ENCODE measurements around the gene ACD.

Gene ACD

DNA sequence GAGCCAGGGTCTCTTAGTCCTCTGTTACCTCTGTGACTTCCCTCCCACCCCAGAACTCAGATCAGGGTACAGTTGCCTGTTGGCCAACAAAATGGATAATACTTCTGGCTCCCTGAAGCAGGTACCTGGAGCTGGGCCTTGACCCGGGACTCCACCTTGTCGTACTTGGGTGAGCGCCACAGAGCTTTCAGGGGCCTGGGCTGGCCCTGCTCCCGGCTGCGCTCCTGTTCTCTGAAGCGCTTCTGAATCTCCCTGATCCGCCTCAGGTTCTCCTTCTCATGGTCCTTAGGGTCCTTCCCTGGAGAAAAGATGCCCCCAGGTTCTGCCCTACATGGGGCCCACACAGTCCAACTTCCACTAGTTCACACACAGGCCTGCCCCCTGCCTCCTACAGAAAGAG, 4.8 kb upstream of the ACD start:
- no peak overlapping the region for H3K4me3 ChIP-seq (ENCODE audit: low read depth, low read length)
- H3K27me3 ChIP-seq (ENCODE audit: control insufficient read depth, insufficient read depth, low read length): peaks cover 5% of the 10 kb centered on the region
- no peaks in the 10 kb centered on the region for H3K9me3 ChIP-seq (ENCODE audit: control insufficient read depth, insufficient read depth, low read length)
- H3K36me3 ChIP-seq (ENCODE audit: control insufficient read depth, insufficient read depth, low read length): no peaks in the 10 kb centered on the region
- H3K4me1 ChIP-seq (ENCODE audit: control insufficient read depth, insufficient read depth, low read length): peaks cover 6% of the 10 kb centered on the region
- H3K9ac ChIP-seq (ENCODE audit: low read depth, low read length): no peak overlapping the region

DNA sequence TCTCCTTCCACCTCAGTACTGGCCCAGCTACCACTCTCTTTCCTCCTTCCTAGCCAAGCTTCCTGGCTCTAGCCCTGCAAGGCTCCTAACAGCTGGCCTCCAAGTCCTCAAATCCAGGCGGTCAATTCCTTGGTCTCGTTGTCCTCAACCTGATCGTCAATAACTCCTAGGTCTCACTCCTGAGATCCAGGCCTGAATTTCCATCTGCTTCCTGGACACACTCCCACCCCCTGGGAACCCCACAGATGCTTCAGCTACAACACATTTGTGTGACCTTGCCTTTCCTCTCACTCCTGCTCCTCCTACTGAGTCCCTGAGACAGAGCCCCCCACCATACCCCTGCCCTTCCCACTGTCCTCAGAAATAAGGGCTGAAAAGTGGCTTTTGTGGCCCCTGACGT, 4.2 kb upstream of the ACD start:
- H3K36me3 ChIP-seq (ENCODE audit: control insufficient read depth, insufficient read depth, low read length): no peaks in the 10 kb centered on the region
- H3K9me3 ChIP-seq (ENCODE audit: control insufficient read depth, insufficient read depth, low read length): no peaks in the 10 kb centered on the region
- H3K4me3 ChIP-seq (ENCODE audit: low read depth, low read length): no peak overlapping the region
- H3K4me1 ChIP-seq (ENCODE audit: control insufficient read depth, insufficient read depth, low read length): peaks cover 6% of the 10 kb centered on the region
- H3K9ac ChIP-seq (ENCODE audit: low read depth, low read length): no peak overlapping the region
- H3K27me3 ChIP-seq (ENCODE audit: control insufficient read depth, insufficient read depth, low read length): peaks cover 5% of the 10 kb centered on the region

- H3K9ac ChIP-seq (ENCODE audit: low read depth, low read length): no peak overlapping the region
- H3K36me3 ChIP-seq (ENCODE audit: control insufficient read depth, insufficient read depth, low read length): peaks cover 4% of the 10 kb centered on the region
- peaks cover 8% of the 10 kb centered on the region for H3K27me3 ChIP-seq (ENCODE audit: control insufficient read depth, insufficient read depth, low read length)
- no peaks in the 10 kb centered on the region for H3K9me3 ChIP-seq (ENCODE audit: control insufficient read depth, insufficient read depth, low read length)
- no peak overlapping the region for H3K4me3 ChIP-seq (ENCODE audit: low read depth, low read length)
- peaks cover 7% of the 10 kb centered on the region for H3K4me1 ChIP-seq (ENCODE audit: control insufficient read depth, insufficient read depth, low read length)
Measured at GRCh38 chr16:67663877-67664222, 3.8 kb upstream of the ACD start.

DNA sequence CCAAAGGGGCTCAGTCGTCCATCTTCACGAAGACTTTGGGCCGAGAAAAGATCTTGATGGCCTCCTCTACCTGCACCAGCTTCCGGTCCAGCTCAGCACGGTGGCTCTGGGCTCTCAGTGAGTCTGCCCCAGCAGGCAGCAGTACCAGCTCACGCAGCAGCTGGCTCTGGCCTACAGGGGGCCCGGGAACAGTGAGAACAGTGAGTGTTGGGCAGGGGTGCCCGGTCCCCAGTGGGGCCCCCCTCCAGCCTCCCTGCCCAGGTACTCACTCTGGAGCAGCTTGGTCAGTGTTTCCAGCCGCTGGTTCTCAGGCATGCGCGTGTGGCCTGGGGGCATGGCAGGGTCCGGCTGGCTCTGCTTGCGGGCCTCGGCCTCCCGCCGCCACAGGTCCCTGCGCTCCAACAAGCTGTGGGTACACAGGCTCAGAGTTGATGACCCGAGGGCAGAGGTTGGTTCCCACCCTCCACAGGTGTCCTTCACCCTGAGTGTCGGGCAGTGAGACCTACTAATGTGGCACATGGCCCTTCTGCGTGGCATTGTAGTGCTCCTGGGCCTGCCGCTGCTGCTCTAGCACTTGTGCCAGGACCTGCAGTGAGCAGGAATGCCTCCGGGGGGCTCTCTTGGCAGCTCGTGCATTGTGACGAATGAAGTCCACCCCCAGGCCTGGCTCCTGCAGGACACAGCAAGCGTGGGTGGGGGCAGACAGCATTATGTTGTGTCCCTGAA, 3.3 kb upstream of the ACD start:
- H3K27me3 ChIP-seq (ENCODE audit: control insufficient read depth, insufficient read depth, low read length): peaks cover 8% of the 10 kb centered on the region
- H3K9ac ChIP-seq (ENCODE audit: low read depth, low read length): no peak overlapping the region
- peaks cover 7% of the 10 kb centered on the region for H3K4me1 ChIP-seq (ENCODE audit: control insufficient read depth, insufficient read depth, low read length)
- no peaks in the 10 kb centered on the region for H3K9me3 ChIP-seq (ENCODE audit: control insufficient read depth, insufficient read depth, low read length)
- H3K36me3 ChIP-seq (ENCODE audit: control insufficient read depth, insufficient read depth, low read length): peaks cover 9% of the 10 kb centered on the region
- no peak overlapping the region for H3K4me3 ChIP-seq (ENCODE audit: low read depth, low read length)

GRCh38 chr16:67662653-67663010, 2.6 kb upstream of the ACD start:
- Histone ChIP-seq H3K9me3 (ENCODE audit: control insufficient read depth, insufficient read depth, low read length) (no peaks in the 10 kb centered on the region), H3K9ac (ENCODE audit: low read depth, low read length) (no peak overlapping the region), H3K4me1 (ENCODE audit: control insufficient read depth, insufficient read depth, low read length) (peaks cover 7% of the 10 kb centered on the region)

DNA sequence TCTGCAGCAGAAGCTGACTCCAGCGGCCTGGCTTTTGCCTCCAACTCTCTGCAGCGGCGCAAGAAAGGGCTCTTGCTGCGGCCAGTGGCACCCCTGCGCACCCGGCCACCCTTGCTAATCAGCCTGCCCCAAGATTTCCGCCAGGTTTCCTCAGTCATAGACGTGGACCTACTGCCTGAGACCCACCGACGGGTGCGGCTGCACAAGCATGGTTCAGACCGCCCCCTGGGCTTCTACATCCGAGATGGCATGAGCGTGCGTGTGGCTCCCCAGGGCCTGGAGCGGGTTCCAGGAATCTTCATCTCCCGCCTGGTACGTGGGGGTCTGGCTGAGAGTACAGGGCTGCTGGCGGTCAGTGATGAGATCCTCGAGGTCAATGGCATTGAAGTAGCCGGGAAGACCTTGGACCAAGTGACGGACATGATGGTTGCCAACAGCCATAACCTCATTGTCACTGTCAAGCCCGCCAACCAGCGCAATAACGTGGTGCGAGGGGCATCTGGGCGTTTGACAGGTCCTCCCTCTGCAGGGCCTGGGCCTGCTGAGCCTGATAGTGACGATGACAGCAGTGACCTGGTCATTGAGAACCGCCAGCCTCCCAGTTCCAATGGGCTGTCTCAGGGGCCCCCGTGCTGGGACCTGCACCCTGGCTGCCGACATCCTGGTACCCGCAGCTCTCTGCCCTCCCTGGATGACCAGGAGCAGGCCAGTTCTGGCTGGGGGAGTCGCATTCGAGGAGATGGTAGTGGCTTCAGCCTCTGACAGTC, 2.0 kb upstream of the ACD start:
- H3K27me3 ChIP-seq (ENCODE audit: control insufficient read depth, insufficient read depth, low read length): peaks cover 8% of the 10 kb centered on the region
- peaks cover 4% of the 10 kb centered on the region for H3K4me1 ChIP-seq (ENCODE audit: control insufficient read depth, insufficient read depth, low read length)
- H3K9me3 ChIP-seq (ENCODE audit: control insufficient read depth, insufficient read depth, low read length): no peaks in the 10 kb centered on the region
- peaks cover 9% of the 10 kb centered on the region for H3K36me3 ChIP-seq (ENCODE audit: control insufficient read depth, insufficient read depth, low read length)
- H3K9ac ChIP-seq (ENCODE audit: low read depth, low read length): no peak overlapping the region
- H3K4me3 ChIP-seq (ENCODE audit: low read depth, low read length): peak overlapping the region; percentile 84

More at GRCh38 chr16:67662653-67663010, 2.6 kb upstream of the ACD start:
- peaks cover 8% of the 10 kb centered on the region for H3K27me3 ChIP-seq (ENCODE audit: control insufficient read depth, insufficient read depth, low read length)
- H3K4me3 ChIP-seq (ENCODE audit: low read depth, low read length): no peak overlapping the region
- peaks cover 9% of the 10 kb centered on the region for H3K36me3 ChIP-seq (ENCODE audit: control insufficient read depth, insufficient read depth, low read length)

GRCh38 chr16:67661101-67661761, 1.2 kb upstream of the ACD start:
- H3K9me3 ChIP-seq (ENCODE audit: control insufficient read depth, insufficient read depth, low read length): no peaks in the 10 kb centered on the region
- no peak overlapping the region for H3K9ac ChIP-seq (ENCODE audit: low read depth, low read length)
- H3K4me3 ChIP-seq (ENCODE audit: low read depth, low read length): peak overlapping the region; percentile 84
- H3K36me3 ChIP-seq (ENCODE audit: control insufficient read depth, insufficient read depth, low read length): peaks cover 12% of the 10 kb centered on the region
- peaks cover 4% of the 10 kb centered on the region for H3K4me1 ChIP-seq (ENCODE audit: control insufficient read depth, insufficient read depth, low read length)
- peaks cover 8% of the 10 kb centered on the region for H3K27me3 ChIP-seq (ENCODE audit: control insufficient read depth, insufficient read depth, low read length)

DNA sequence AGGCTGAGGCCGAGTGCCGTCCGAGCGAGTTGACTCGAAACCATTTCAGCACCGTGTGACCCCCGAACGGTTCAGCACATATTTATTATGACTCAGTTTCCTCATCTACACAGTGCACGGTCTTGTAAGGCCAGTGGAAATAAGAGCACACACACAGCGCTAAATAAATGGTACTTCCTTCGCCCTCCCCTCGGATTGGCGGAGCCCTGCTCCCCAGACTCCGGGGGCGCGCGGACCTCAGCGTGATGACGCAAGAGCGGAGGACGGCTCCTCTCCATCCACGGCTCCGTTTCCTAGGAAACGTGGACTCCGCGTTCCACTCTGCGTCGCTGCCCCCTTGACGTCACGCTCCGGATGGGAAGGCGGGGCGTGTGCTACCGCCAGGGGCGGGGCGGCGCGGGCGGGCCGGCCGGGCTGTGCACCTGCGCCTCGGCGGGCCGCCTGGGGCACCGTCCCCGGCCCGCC, 536 bp upstream of the ACD start, which contains the start of gene PARD6A:
TSS of gene PARD6A (plus strand) at position 397 of the 465 bp plus-strand sequence. CDS start 79 bp downstream, outside the sequence.
- Histone ChIP-seq H3K9me3 (ENCODE audit: control insufficient read depth, insufficient read depth, low read length) (no peaks in the 10 kb centered on the region), H3K9ac (ENCODE audit: low read depth, low read length) (peak within 1 kb of the TSS; percentile 76), H3K27me3 (ENCODE audit: control insufficient read depth, insufficient read depth, low read length) (peaks cover 6% of the 10 kb centered on the region), H3K36me3 (ENCODE audit: control insufficient read depth, insufficient read depth, low read length) (peaks cover 12% of the 10 kb centered on the region), H3K4me3 (ENCODE audit: low read depth, low read length) (peak within 1 kb of the TSS; percentile 99), H3K4me1 (ENCODE audit: control insufficient read depth, insufficient read depth, low read length) (peaks cover 4% of the 10 kb centered on the region)

DNA sequence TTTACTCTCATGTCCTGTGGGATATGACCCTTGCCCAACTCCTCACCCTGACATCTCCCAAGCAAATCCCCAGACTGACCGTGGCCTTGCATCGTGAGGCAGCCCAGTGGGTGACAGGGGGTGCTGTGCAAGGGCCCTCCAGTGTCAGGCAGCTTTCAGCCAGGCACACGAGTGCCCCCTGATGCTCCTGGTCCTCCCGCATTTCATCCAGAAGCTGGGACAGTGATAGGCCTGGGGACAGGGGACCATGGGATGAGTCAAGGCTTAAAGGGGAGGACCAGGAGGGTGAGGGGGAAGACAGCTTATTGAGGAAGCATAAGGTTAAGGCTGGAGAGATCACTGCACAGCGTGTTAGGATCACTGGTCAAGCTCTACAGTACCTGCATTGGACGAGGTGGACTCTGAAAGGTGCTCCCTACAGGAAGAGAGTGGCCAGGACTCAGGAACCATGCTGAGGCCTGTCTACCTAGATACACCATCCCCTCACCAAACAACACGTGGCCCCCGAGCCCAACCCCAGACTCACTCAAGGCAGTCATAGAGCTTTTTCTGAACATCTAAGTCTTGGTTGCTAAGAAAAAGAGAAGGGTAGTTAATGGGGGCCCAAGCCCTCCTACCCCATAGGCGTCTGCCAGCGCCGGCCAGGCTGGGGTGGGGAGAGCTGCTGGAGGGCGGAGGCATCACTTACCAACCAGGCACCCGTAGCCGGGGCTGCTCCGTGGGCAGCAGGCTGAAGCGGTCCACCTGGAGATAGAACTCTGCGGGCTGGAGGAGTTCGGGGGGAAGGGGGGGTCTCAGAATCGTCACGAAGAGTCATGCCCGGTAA, 998 bp downstream of the ACD start:
- Histone ChIP-seq H3K27me3 (ENCODE audit: control insufficient read depth, insufficient read depth, low read length) (peaks cover 5% of the 10 kb centered on the region), H3K4me3 (ENCODE audit: low read depth, low read length) (peak overlapping the region; percentile 99), H3K4me1 (ENCODE audit: control insufficient read depth, insufficient read depth, low read length) (peaks cover 4% of the 10 kb centered on the region), H3K9ac (ENCODE audit: low read depth, low read length) (no peak overlapping the region), H3K36me3 (ENCODE audit: control insufficient read depth, insufficient read depth, low read length) (peaks cover 12% of the 10 kb centered on the region), H3K9me3 (ENCODE audit: control insufficient read depth, insufficient read depth, low read length) (no peaks in the 10 kb centered on the region)

- H3K36me3 ChIP-seq (ENCODE audit: control insufficient read depth, insufficient read depth, low read length): peaks cover 12% of the 10 kb centered on the region
- H3K4me1 ChIP-seq (ENCODE audit: control insufficient read depth, insufficient read depth, low read length): peaks cover 4% of the 10 kb centered on the region
- H3K27me3 ChIP-seq (ENCODE audit: control insufficient read depth, insufficient read depth, low read length): peaks cover 5% of the 10 kb centered on the region
- H3K9me3 ChIP-seq (ENCODE audit: control insufficient read depth, insufficient read depth, low read length): no peaks in the 10 kb centered on the region
- no peak overlapping the region for H3K9ac ChIP-seq (ENCODE audit: low read depth, low read length)
- H3K4me3 ChIP-seq (ENCODE audit: low read depth, low read length): no peak overlapping the region
Measured at GRCh38 chr16:67657751-67658518, 2.1 kb downstream of the ACD start.

All from iPS-15b (cell line).